ENCODE data around the gene OPCML. TPM values are rescaled to one million over a fixed set of nuclear protein-coding genes. Genes with fewer than 3 reads are reported as not detected.

The OPCML gene
- polyA plus RNA-seq, 1 donor (not counting 4 experiments of a cell fraction or from before 2014, with no cell fraction given): 0.04 TPM

GRCh38 chr11:132850266-132850665 is 682.0 kb downstream of the OPCML start:
- no peak overlapping the region for H3K9ac ChIP-seq (ENCODE audit: control insufficient read depth, extremely low read depth, insufficient read depth, low read length)
- no peaks in the 10 kb centered on the region for H3K9me3 ChIP-seq (ENCODE audit: control insufficient read depth, low read depth, low read length)
- H4K20me1 ChIP-seq (ENCODE audit: control insufficient read depth, extremely low read depth, insufficient read depth, low read length): no peaks in the 10 kb centered on the region
- no peak overlapping the region for H2AFZ ChIP-seq (ENCODE audit: control insufficient read depth, low read length)
- no peak overlapping the region for H3K4me2 ChIP-seq (ENCODE audit: control insufficient read depth, extremely low read depth, insufficient read depth, low read depth, low read length)
- no peaks in the 10 kb centered on the region for H3K27me3 ChIP-seq (ENCODE audit: control insufficient read depth, extremely low read depth, insufficient read depth, low read length)
- FAIRE-seq (no peak), DNase-seq (ENCODE audit: low read depth, low spot score) (no peak)
- no peaks in the 10 kb centered on the region for H3K9me1 ChIP-seq (ENCODE audit: control insufficient read depth, extremely low read depth, insufficient read depth, low read length)
- no peaks in the 10 kb centered on the region for H3K4me1 ChIP-seq (ENCODE audit: control insufficient read depth, extremely low read depth, insufficient read depth, low read length)
- H3K36me3 ChIP-seq (ENCODE audit: control insufficient read depth in 2 of 2, extremely low read depth in 1 of 2, insufficient read depth in 2 of 2, low read length in 2 of 2): no peaks in the 10 kb centered on the region
- no peak overlapping the region for H3K4me3 ChIP-seq (ENCODE audit: control insufficient read depth in 2 of 3, extremely low read depth in 1 of 3, insufficient read depth in 2 of 3, low read depth in 1 of 3, low read length in 3 of 3)
- H3K79me2 ChIP-seq (ENCODE audit: control insufficient read depth, insufficient read depth, low read length): no peaks in the 10 kb centered on the region
- dilution Hi-C loops (cut with MboI; ENCODE audit: extremely low pct_ligation_motif_present, low sequenced_read_pairs): no loop called here
- TF ChIP-seq, protein P1, sequence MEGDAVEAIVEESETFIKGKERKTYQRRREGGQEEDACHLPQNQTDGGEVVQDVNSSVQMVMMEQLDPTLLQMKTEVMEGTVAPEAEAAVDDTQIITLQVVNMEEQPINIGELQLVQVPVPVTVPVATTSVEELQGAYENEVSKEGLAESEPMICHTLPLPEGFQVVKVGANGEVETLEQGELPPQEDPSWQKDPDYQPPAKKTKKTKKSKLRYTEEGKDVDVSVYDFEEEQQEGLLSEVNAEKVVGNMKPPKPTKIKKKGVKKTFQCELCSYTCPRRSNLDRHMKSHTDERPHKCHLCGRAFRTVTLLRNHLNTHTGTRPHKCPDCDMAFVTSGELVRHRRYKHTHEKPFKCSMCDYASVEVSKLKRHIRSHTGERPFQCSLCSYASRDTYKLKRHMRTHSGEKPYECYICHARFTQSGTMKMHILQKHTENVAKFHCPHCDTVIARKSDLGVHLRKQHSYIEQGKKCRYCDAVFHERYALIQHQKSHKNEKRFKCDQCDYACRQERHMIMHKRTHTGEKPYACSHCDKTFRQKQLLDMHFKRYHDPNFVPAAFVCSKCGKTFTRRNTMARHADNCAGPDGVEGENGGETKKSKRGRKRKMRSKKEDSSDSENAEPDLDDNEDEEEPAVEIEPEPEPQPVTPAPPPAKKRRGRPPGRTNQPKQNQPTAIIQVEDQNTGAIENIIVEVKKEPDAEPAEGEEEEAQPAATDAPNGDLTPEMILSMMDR (optimal IDR thresholded peaks at IDR 0.05 in 1 of 3, IDR thresholded peaks at IDR 0.05 in 1 of 3, conservative IDR thresholded peaks at IDR 0.05 in 1 of 3; ENCODE audit: extremely low read depth in 1 of 3, insufficient read depth in 2 of 3, low read length in 3 of 3): no peak
- TF ChIP-seq EZH2 (IDR thresholded peaks at IDR 0.05; ENCODE audit: low read length): no peak
- no peak overlapping the region for H3K27ac ChIP-seq (ENCODE audit: control insufficient read depth, insufficient read depth, low read length)

DNA sequence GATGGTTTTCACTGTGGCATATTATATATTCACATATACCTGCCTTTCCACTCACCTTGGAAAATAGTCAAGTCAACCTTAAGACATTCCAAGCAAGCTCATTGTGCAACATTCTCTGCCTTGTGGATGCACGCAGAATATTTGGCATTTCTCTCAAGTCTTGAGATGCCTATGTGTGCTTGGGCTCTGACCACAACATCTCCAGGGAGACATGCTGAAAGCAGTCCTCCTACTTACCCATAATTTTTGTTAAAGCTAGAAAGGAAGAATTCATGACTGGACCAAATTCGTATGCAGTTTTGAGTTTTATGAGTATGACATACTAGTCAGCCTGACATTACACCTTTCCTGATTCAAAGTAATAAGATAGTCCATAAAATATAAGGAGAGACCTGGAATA is 684.0 kb downstream of the OPCML start:
- no peak for FAIRE-seq
- DNase-seq (ENCODE audit: low read depth, low spot score): no peak
- H3K27ac ChIP-seq (ENCODE audit: control insufficient read depth, insufficient read depth, low read length): no peak overlapping the region
- no peaks in the 10 kb centered on the region for H3K27me3 ChIP-seq (ENCODE audit: control insufficient read depth, extremely low read depth, insufficient read depth, low read length)
- dilution Hi-C loops (cut with MboI; ENCODE audit: extremely low pct_ligation_motif_present, low sequenced_read_pairs): no loop called here
- H3K4me3 ChIP-seq (ENCODE audit: control insufficient read depth in 2 of 3, extremely low read depth in 1 of 3, insufficient read depth in 2 of 3, low read depth in 1 of 3, low read length in 3 of 3): no peak overlapping the region
- no peaks in the 10 kb centered on the region for H3K36me3 ChIP-seq (ENCODE audit: control insufficient read depth in 2 of 2, extremely low read depth in 1 of 2, insufficient read depth in 2 of 2, low read length in 2 of 2)
- TF ChIP-seq, protein P1 (optimal IDR thresholded peaks at IDR 0.05 in 1 of 3, IDR thresholded peaks at IDR 0.05 in 1 of 3, conservative IDR thresholded peaks at IDR 0.05 in 1 of 3; ENCODE audit: extremely low read depth in 1 of 3, insufficient read depth in 2 of 3, low read length in 3 of 3): no peak
- no peaks in the 10 kb centered on the region for H3K9me3 ChIP-seq (ENCODE audit: control insufficient read depth, low read depth, low read length)
- no peaks in the 10 kb centered on the region for H3K79me2 ChIP-seq (ENCODE audit: control insufficient read depth, insufficient read depth, low read length)
- no peak overlapping the region for H3K4me2 ChIP-seq (ENCODE audit: control insufficient read depth, extremely low read depth, insufficient read depth, low read depth, low read length)
- no peaks in the 10 kb centered on the region for H4K20me1 ChIP-seq (ENCODE audit: control insufficient read depth, extremely low read depth, insufficient read depth, low read length)
- no peaks in the 10 kb centered on the region for H3K9me1 ChIP-seq (ENCODE audit: control insufficient read depth, extremely low read depth, insufficient read depth, low read length)
- H3K9ac ChIP-seq (ENCODE audit: control insufficient read depth, extremely low read depth, insufficient read depth, low read length): no peak overlapping the region
- H3K4me1 ChIP-seq (ENCODE audit: control insufficient read depth, extremely low read depth, insufficient read depth, low read length): no peaks in the 10 kb centered on the region
- H2AFZ ChIP-seq (ENCODE audit: control insufficient read depth, low read length): no peak overlapping the region

Data from keratinocyte (primary cell).